22Rv1 (cell line): ENCODE measurements around the gene KIF11.

Experiments used
- H3K27ac ChIP-seq: fragments of 450-650 bp; 2 replicates; pipeline ENCODE4 v1.5.1; 2017
- CTCF ChIP-seq: fragments of 450-650 bp; IDR thresholded peaks from 2 replicates; pipeline ENCODE4 v1.5.1; 2017; ENCODE audit warnings: mild to moderate bottlenecking
- ZFX ChIP-seq: fragments of 450-650 bp; IDR thresholded peaks from 2 replicates; pipeline ENCODE4 v1.6.1; 2017; ENCODE audit warnings: antibody characterized with exemption, borderline replicate concordance

Gene KIF11

DNA sequence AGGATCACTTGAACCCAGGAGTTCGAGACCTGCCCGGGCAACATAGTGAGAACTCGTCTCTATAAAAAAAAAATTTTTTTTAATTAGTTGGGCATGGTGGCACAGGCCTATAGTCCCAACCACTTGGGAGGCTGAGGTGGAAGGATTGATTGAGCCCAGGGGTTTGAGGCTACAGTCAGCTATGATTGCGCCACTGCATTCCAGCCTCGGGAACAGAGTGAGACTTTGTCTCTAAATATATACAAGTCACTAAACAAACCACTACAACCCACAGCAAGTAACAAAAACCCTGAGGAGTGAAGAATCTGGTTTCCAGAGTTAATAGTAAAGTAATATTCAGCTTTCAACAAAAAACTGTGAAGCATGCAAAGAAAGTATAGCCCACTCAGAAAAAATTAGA is 64.1 kb downstream of the KIF11 start:
- no peak overlapping the region for H3K27ac ChIP-seq
- TF ChIP-seq CTCF (no peak), ZFX (no peak)

DNA sequence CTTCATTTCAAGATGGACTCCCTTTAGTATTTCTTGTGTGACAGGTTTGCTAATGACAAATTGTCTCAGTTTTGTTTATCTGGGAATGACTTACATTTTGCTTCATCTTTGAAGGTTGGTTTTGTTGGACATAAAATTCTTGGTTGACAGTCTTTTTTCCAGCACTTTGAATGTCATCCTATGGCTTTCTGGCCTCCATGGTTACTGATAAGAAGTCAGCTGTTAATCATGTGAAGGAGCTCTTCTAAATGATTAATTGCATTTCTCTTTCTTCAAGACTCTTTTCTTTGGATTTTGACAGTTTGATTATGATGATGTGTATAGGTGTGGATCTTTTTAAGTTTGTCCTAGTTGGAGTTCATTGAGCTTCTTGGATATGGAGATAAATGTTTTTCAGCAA is 69.9 kb downstream of the KIF11 start:
- TF ChIP-seq ZFX = no peak
- H3K27ac ChIP-seq = no peak overlapping the region

DNA sequence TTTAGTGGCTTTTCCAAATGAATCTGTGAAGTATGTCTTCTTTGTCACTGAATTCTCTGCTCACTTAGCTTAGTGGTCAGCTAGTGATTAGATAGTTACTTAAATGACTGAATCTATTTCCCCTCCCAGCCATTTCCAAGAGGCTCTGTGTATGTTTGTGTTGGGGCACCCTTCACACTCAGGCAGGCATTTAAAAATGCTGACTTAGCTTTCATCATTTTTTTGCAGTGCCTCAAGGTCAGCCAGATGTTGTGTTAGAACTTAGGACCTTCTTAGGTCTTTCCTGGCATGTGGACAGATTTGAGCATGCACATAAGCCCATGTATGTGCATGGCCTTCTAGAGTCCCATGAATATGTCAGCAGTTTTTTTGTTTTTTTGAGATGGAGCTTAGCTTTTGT is 71.4 kb downstream of the KIF11 start:
- H3K27ac ChIP-seq = no peak overlapping the region
- TF ChIP-seq CTCF (no peak), ZFX (no peak)

DNA sequence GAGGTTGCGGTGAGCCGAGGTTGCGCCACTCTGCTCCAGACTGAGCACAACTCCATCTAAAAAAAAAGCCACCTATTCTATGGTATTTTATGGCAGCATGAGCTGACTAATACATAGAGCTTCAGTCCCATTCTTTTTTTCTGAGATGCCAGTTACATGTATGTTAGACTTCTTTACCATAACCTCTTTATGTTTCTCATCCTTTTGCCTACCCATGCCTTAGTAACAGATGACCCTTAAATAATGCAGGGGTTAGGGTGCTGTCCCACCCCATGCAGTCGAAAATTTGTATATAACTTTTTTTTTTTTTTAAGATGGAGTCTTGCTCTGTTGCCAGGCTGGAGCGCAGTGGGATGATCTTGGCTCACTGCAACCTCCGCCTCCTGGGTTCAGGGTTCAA is 74.1 kb downstream of the KIF11 start:
- no peak overlapping the region for H3K27ac ChIP-seq
- TF ChIP-seq ZFX (no peak), CTCF (no peak)

GRCh38 chr10:92677708-92678107 is 84.8 kb downstream of the KIF11 start:
- TF ChIP-seq ZFX (no peak), CTCF (no peak)
- no peak overlapping the region for H3K27ac ChIP-seq

DNA sequence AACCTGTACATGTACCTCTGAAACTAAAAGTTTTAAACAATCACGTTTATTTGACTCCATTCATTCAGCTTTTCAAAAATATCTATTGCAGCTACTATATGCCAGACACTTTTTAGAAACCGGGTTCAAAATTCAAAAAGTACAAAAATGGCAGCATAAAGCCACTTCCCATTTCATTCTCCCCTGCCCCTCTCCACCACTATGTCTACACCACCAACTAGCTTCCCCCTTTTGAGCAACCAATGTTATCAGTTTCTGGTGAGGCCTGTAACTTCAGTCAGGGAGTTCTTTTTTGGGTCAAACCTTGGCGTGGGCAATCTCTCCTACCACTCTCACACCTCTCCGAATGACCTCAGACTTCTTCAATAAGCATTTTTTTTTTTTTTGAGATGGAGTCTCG is 85.3 kb downstream of the KIF11 start:
- no peak overlapping the region for H3K27ac ChIP-seq
- no peak for TF ChIP-seq CTCF
- TF ChIP-seq ZFX = no peak

DNA sequence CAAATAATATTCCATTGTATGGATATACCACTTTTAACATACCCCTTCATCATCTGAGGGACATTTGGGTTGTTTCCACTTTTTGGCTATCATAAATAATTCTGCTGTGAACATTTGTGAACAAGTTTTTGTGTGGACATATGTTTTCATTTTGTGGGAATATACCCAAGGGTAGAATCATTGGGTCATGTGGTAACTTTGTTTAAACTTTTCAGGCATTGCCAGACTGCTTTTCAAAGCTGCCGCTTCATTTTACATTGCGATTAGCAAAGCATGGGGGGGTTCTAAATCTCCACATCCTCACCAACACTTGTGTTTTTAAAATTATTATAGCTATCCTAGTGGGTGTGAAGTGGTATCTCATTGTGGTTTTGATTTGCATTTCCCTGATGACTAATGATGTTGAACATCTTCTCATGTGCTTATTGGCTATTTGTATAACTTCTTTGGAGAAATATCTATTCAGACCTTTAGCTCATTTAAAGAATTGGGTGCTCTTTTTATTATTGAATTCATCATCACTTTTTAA is 88.4 kb downstream of the KIF11 start:
- TF ChIP-seq ZFX (no peak), CTCF (no peak)

GRCh38 chr10:92688573-92688926 is 95.6 kb downstream of the KIF11 start:
- H3K27ac ChIP-seq = no peak overlapping the region
- no peak for TF ChIP-seq ZFX
- no peak for TF ChIP-seq CTCF

More for the DNA sequence above, 88.4 kb downstream of the KIF11 start:
- H3K27ac ChIP-seq = no peak overlapping the region
